Measurements from ENCODE around the gene S100A5.

DNA sequence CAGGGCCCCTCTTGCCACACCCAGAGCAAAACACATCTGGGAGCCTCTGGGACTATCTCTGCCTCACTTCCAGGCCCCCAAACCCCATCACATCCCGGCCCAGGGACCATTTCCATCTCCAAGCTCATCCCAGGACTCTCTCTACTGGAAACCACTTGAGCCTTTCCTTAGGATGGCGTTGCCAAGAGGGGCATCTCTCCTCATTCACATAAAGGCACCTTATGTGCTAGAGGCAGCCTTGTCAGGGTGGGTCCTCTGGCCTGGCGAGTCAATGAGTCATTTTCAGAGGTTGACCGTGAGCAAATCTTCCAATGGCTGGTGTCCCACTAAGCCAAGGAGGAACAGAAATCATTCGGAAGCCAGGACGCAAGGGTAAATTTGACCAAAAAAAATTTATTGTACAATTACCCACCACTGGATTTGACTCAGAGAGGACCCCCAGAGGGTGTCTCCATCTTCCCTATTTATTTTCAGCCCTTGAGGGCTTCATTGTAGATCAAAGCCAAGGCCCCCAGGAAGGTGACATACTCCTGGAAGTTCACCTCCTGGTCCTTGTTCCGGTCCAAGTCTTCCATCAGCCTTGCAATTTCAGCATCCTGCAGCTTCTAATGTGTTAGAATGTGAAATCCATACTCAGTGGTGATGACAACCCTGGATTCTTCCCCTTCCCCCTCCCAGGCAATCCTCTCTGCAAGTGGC lies 6.4 kb downstream of the S100A5 start:
- TF ChIP-seq, protein P1, sequence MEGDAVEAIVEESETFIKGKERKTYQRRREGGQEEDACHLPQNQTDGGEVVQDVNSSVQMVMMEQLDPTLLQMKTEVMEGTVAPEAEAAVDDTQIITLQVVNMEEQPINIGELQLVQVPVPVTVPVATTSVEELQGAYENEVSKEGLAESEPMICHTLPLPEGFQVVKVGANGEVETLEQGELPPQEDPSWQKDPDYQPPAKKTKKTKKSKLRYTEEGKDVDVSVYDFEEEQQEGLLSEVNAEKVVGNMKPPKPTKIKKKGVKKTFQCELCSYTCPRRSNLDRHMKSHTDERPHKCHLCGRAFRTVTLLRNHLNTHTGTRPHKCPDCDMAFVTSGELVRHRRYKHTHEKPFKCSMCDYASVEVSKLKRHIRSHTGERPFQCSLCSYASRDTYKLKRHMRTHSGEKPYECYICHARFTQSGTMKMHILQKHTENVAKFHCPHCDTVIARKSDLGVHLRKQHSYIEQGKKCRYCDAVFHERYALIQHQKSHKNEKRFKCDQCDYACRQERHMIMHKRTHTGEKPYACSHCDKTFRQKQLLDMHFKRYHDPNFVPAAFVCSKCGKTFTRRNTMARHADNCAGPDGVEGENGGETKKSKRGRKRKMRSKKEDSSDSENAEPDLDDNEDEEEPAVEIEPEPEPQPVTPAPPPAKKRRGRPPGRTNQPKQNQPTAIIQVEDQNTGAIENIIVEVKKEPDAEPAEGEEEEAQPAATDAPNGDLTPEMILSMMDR (IDR thresholded peaks at IDR 0.05; ENCODE audit: low read length): no peak
- TF ChIP-seq EZH2 (optimal IDR thresholded peaks at IDR 0.05; ENCODE audit: low read depth, low read length): no peak

Measured in MM.1S (cell line).